ENCODE measurements around the gene GAP43.

Gene GAP43

DNA sequence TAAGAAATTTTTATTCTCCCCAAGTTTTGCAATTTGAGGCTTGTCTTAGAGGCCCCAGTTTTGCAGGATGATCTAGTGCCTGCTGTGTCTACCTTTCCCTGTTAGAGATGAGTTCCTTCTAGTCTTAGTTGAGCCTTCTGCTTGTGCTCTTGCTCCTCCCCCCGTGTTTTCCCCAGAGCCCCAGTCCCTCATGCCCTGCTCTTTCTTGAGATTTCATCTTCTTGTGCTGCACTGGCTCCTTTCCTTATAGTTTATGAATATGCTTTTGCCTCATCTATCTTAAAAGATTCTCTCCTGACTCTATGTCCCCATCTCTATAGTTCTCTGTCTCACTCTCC is 4.7 kb downstream of the GAP43 start:
- Histone ChIP-seq H2AFZ (ENCODE audit: low read depth, low read length) (no peak overlapping the region), H3K4me3 (ENCODE audit: low read length) (peak overlapping the region; percentile 31), H4K20me1 (ENCODE audit: insufficient read depth, low read length) (no peaks in the 10 kb centered on the region), H3K79me2 (ENCODE audit: low read length) (no peaks in the 10 kb centered on the region), H3K27me3 (ENCODE audit: low read depth, low read length) (peaks cover 13% of the 10 kb centered on the region), H3K4me1 (ENCODE audit: low read length) (peaks cover 33% of the 10 kb centered on the region), H3K9ac (ENCODE audit: low read length) (no peak overlapping the region), H3K9me3 (ENCODE audit: insufficient read depth, low read length) (no peaks in the 10 kb centered on the region), H3K36me3 (replicated peaks; ENCODE audit: low read depth, low read length) (no peaks in the 10 kb centered on the region), H3K4me2 (ENCODE audit: low read length) (peak overlapping the region; percentile 74), H3K27ac (ENCODE audit: low read length) (peak overlapping the region; percentile 56)
- TF ChIP-seq, protein P1, sequence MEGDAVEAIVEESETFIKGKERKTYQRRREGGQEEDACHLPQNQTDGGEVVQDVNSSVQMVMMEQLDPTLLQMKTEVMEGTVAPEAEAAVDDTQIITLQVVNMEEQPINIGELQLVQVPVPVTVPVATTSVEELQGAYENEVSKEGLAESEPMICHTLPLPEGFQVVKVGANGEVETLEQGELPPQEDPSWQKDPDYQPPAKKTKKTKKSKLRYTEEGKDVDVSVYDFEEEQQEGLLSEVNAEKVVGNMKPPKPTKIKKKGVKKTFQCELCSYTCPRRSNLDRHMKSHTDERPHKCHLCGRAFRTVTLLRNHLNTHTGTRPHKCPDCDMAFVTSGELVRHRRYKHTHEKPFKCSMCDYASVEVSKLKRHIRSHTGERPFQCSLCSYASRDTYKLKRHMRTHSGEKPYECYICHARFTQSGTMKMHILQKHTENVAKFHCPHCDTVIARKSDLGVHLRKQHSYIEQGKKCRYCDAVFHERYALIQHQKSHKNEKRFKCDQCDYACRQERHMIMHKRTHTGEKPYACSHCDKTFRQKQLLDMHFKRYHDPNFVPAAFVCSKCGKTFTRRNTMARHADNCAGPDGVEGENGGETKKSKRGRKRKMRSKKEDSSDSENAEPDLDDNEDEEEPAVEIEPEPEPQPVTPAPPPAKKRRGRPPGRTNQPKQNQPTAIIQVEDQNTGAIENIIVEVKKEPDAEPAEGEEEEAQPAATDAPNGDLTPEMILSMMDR (IDR thresholded peaks at IDR 0.05; ENCODE audit: low read depth, low read length): no peak
- no peak for TF ChIP-seq EZH2phosphoT487 (IDR thresholded peaks at IDR 0.05; ENCODE audit: low read depth)

DNA sequence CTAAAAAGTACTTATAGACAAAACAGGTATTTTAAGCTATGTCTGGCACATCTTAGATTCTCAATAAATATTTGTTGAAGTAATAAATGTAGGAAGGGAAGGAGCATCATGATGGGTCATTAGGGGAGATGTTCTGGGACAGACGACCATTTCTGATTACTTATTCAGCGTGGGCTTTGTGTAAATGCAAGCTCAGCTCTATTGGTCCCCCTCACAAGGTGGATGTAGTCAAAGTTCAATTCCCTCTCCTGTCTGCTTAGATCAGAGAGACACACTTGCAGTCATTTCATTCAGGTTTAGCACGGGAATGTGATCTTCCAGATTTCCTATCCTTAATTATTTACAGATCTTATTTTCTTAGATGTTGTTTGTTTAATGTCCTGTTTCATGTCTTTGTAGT is 7.5 kb downstream of the GAP43 start:
- H3K27ac ChIP-seq (ENCODE audit: low read length): no peak overlapping the region
- no peak for TF ChIP-seq EZH2phosphoT487 (IDR thresholded peaks at IDR 0.05; ENCODE audit: low read depth)
- TF ChIP-seq, protein P1 (IDR thresholded peaks at IDR 0.05; ENCODE audit: low read depth, low read length): no peak

DNA sequence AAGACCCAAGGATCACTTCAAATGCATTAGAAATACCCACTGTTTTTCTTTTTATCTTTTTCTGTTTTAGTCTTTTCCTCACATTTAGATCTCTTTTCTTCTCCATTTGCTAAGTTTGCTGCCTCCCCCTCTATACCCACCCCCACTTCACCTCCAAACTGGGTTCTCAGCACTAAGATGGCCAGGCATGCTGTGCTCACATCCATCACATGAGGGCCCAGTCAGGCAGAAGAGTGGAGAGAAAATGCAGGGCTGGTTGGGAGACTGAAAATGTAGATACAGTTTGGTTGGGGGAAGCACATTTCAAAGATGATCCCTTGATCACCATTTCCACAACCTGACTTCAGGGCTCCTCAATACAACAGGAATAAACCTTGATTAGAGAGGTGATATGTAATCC is 8.7 kb downstream of the GAP43 start:
- no peak overlapping the region for H2AFZ ChIP-seq (ENCODE audit: low read depth, low read length)
- TF ChIP-seq, protein P1 (IDR thresholded peaks at IDR 0.05; ENCODE audit: low read depth, low read length): no peak
- no peak for TF ChIP-seq EZH2phosphoT487 (IDR thresholded peaks at IDR 0.05; ENCODE audit: low read depth)
- no peaks in the 10 kb centered on the region for H3K36me3 ChIP-seq (replicated peaks; ENCODE audit: low read depth, low read length)
- no peaks in the 10 kb centered on the region for H4K20me1 ChIP-seq (ENCODE audit: insufficient read depth, low read length)
- H3K9ac ChIP-seq (ENCODE audit: low read length): no peak overlapping the region
- H3K4me3 ChIP-seq (ENCODE audit: low read length): no peak overlapping the region
- H3K79me2 ChIP-seq (ENCODE audit: low read length): no peaks in the 10 kb centered on the region
- H3K27ac ChIP-seq (ENCODE audit: low read length): no peak overlapping the region
- no peaks in the 10 kb centered on the region for H3K27me3 ChIP-seq (ENCODE audit: low read depth, low read length)
- no peak overlapping the region for H3K4me2 ChIP-seq (ENCODE audit: low read length)
- H3K4me1 ChIP-seq (ENCODE audit: low read length): peaks cover 39% of the 10 kb centered on the region
- no peaks in the 10 kb centered on the region for H3K9me3 ChIP-seq (ENCODE audit: insufficient read depth, low read length)

More for the DNA sequence above, 7.5 kb downstream of the GAP43 start:
- H3K36me3 ChIP-seq (replicated peaks; ENCODE audit: low read depth, low read length): no peaks in the 10 kb centered on the region
- no peaks in the 10 kb centered on the region for H4K20me1 ChIP-seq (ENCODE audit: insufficient read depth, low read length)
- H3K9ac ChIP-seq (ENCODE audit: low read length): no peak overlapping the region
- H3K4me1 ChIP-seq (ENCODE audit: low read length): peaks cover 43% of the 10 kb centered on the region
- no peak overlapping the region for H3K4me3 ChIP-seq (ENCODE audit: low read length)
- no peak overlapping the region for H2AFZ ChIP-seq (ENCODE audit: low read depth, low read length)
- no peaks in the 10 kb centered on the region for H3K9me3 ChIP-seq (ENCODE audit: insufficient read depth, low read length)
- peaks cover 4% of the 10 kb centered on the region; the same call in 1 of the 2 replicates for H3K27me3 ChIP-seq (ENCODE audit: low read depth, low read length)
- H3K4me2 ChIP-seq (ENCODE audit: low read length): no peak overlapping the region
- H3K79me2 ChIP-seq (ENCODE audit: low read length): no peaks in the 10 kb centered on the region

GRCh38 chr3:115633467-115633866 is 10.2 kb downstream of the GAP43 start:
- no peak overlapping the region for H3K9ac ChIP-seq (ENCODE audit: low read length)
- H3K27ac ChIP-seq (ENCODE audit: low read length): no peak overlapping the region
- H2AFZ ChIP-seq (ENCODE audit: low read depth, low read length): no peak overlapping the region
- no peaks in the 10 kb centered on the region for H3K79me2 ChIP-seq (ENCODE audit: low read length)
- H3K9me3 ChIP-seq (ENCODE audit: insufficient read depth, low read length): no peaks in the 10 kb centered on the region
- peaks cover 24% of the 10 kb centered on the region for H3K4me1 ChIP-seq (ENCODE audit: low read length)
- peak overlapping the region; percentile 50 for H3K4me2 ChIP-seq (ENCODE audit: low read length)
- no peaks in the 10 kb centered on the region for H3K36me3 ChIP-seq (replicated peaks; ENCODE audit: low read depth, low read length)
- H4K20me1 ChIP-seq (ENCODE audit: insufficient read depth, low read length): no peaks in the 10 kb centered on the region
- H3K27me3 ChIP-seq (ENCODE audit: low read depth, low read length): no peaks in the 10 kb centered on the region
- TF ChIP-seq EZH2phosphoT487 (IDR thresholded peaks at IDR 0.05; ENCODE audit: low read depth): no peak
- TF ChIP-seq, protein P1 (IDR thresholded peaks at IDR 0.05; ENCODE audit: low read depth, low read length): no peak
- no peak overlapping the region for H3K4me3 ChIP-seq (ENCODE audit: low read length)

All from OCI-LY3 (cell line).